ENCODE results near the gene MRPL12.

DNA sequence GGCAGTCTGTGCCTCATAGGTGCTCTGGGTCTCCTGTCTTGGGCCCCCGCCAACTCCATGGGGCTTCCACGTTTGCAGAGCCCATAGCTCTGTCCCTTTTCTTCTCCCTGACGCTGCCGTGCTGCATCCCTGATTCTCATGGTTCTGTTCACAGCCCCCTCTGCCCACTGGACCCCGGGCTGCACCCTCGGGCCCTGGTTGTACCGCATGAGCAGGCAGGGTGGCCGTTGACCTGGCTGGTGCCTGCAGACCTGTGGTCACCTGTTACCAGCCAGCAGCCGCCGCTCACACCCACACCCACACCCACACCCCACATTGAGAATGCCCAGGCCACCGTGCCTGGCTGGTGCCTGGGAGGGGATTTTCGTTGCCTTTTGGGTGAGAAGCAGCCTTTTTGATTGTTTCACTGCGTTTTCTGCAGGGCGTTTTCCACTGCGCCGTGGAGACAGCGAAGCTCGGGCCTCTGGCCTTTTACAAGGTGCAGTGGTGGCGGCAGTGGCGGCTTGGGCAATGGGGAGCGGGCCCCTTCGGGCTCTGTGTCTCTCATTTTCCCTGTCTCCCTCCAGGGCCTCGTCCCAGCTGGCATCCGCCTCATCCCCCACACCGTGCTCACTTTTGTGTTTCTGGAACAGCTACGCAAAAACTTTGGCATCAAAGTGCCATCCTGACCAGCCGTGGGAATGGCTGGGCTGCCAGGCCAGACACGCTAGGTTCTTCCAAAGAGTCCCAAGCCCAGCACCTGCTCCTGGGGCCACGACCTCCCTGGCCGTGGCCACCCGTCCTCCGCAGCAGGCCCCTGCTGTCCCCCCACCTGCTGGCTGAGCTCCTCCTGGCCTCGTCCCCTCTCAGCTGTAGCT is 16.5 kb downstream of the MRPL12 start:
- TF ChIP-seq POLR2AphosphoS5 (IDR thresholded peaks at IDR 0.05; ENCODE audit: low read depth) (no peak), GABPA (IDR thresholded peaks at IDR 0.05; ENCODE audit: low read depth) (no peak)
- TF ChIP-seq, protein P1, sequence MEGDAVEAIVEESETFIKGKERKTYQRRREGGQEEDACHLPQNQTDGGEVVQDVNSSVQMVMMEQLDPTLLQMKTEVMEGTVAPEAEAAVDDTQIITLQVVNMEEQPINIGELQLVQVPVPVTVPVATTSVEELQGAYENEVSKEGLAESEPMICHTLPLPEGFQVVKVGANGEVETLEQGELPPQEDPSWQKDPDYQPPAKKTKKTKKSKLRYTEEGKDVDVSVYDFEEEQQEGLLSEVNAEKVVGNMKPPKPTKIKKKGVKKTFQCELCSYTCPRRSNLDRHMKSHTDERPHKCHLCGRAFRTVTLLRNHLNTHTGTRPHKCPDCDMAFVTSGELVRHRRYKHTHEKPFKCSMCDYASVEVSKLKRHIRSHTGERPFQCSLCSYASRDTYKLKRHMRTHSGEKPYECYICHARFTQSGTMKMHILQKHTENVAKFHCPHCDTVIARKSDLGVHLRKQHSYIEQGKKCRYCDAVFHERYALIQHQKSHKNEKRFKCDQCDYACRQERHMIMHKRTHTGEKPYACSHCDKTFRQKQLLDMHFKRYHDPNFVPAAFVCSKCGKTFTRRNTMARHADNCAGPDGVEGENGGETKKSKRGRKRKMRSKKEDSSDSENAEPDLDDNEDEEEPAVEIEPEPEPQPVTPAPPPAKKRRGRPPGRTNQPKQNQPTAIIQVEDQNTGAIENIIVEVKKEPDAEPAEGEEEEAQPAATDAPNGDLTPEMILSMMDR (IDR thresholded peaks at IDR 0.05; ENCODE audit: insufficient read depth, low read length), result no peak
- TF ChIP-seq, protein P2, sequence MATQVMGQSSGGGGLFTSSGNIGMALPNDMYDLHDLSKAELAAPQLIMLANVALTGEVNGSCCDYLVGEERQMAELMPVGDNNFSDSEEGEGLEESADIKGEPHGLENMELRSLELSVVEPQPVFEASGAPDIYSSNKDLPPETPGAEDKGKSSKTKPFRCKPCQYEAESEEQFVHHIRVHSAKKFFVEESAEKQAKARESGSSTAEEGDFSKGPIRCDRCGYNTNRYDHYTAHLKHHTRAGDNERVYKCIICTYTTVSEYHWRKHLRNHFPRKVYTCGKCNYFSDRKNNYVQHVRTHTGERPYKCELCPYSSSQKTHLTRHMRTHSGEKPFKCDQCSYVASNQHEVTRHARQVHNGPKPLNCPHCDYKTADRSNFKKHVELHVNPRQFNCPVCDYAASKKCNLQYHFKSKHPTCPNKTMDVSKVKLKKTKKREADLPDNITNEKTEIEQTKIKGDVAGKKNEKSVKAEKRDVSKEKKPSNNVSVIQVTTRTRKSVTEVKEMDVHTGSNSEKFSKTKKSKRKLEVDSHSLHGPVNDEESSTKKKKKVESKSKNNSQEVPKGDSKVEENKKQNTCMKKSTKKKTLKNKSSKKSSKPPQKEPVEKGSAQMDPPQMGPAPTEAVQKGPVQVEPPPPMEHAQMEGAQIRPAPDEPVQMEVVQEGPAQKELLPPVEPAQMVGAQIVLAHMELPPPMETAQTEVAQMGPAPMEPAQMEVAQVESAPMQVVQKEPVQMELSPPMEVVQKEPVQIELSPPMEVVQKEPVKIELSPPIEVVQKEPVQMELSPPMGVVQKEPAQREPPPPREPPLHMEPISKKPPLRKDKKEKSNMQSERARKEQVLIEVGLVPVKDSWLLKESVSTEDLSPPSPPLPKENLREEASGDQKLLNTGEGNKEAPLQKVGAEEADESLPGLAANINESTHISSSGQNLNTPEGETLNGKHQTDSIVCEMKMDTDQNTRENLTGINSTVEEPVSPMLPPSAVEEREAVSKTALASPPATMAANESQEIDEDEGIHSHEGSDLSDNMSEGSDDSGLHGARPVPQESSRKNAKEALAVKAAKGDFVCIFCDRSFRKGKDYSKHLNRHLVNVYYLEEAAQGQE (IDR thresholded peaks at IDR 0.05; ENCODE audit: insufficient replicate concordance, low read depth), result no peak

All from HL-60 (cell line).